Epithelial cell of esophagus (primary cell): ENCODE data around the gene LGALS8.

Experiments
- DNase-seq: peaks from one replicate; pipeline ENCODE4 v3.0.0; 2010; ENCODE audit warnings: low read depth
- H3K4me3 ChIP-seq: 2 replicates; pipeline ENCODE4 v1.5.1; 2011; ENCODE audit warnings: mild to moderate bottlenecking, low read length, control low read depth
- TF ChIP-seq, protein P1 (sequence below): IDR thresholded peaks from 2 replicates; pipeline ENCODE4 v1.5.1; 2011; ENCODE audit warnings: low read depth, mild to moderate bottlenecking, low read length, control low read depth, inconsistent platforms; ENCODE audit not compliant: insufficient read depth; ENCODE audit errors: missing control alignments

The LGALS8 gene

GRCh38 chr1:236543065-236543669 lies 19.4 kb downstream of the LGALS8 start:
- TF ChIP-seq, protein P1, sequence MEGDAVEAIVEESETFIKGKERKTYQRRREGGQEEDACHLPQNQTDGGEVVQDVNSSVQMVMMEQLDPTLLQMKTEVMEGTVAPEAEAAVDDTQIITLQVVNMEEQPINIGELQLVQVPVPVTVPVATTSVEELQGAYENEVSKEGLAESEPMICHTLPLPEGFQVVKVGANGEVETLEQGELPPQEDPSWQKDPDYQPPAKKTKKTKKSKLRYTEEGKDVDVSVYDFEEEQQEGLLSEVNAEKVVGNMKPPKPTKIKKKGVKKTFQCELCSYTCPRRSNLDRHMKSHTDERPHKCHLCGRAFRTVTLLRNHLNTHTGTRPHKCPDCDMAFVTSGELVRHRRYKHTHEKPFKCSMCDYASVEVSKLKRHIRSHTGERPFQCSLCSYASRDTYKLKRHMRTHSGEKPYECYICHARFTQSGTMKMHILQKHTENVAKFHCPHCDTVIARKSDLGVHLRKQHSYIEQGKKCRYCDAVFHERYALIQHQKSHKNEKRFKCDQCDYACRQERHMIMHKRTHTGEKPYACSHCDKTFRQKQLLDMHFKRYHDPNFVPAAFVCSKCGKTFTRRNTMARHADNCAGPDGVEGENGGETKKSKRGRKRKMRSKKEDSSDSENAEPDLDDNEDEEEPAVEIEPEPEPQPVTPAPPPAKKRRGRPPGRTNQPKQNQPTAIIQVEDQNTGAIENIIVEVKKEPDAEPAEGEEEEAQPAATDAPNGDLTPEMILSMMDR = no peak
- no peak overlapping the region for H3K4me3 ChIP-seq
- DNase-seq = no peak

DNA sequence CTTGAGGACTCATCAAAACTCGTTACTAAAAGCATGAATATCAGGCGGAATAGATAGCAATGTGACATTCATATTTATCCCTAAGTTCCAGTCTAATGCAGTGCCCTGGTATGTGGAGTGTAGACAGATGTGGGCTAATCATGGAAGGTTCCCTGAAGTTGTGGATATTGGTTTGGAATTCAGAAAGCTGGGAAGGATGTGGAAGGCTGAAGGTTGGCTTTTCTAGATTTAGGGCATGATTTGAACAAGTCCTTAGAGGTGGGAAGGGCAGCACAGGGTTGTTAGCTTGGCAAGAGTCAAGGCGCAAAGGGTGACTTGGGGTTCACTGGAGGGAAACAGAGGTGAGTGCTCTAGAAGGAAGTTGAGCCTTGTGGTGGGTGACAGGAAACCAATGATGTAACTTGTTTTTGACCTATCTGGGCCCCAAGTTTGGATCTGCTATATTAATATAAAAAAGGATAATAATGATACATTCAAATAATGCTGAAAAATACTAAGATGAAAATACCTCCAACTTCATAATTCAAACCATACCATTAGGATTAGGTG lies 21.9 kb downstream of the LGALS8 start:
- DNase-seq = no peak
- TF ChIP-seq, protein P1 = no peak
- H3K4me3 ChIP-seq = no peak overlapping the region

- TF ChIP-seq, protein P1 = no peak
- DNase-seq = no peak
- no peak overlapping the region for H3K4me3 ChIP-seq
Measured at GRCh38 chr1:236548452-236548851, 24.7 kb downstream of the LGALS8 start.

GRCh38 chr1:236550961-236551851 lies 27.4 kb downstream of the LGALS8 start:
- TF ChIP-seq, protein P1 = no peak
- no peak for DNase-seq

DNA sequence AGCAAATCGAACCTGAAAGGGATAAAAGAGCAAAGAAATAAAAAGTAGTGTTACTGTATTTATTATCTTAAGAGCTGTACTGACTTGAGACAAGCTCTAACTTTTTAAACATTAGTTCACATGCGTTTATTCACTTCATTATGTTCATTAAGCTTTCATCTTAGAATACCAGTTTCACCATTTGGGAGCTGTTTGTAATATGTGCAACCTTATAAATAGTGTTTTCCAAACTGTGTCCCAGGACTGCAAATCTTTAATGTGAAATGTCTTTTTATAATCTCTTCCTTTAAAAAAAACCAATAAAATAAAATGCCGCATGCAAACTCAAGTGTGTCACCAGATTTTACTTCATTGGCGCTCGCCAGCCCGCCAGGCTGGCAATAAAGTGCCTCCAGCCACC lies 28.3 kb downstream of the LGALS8 start:
- no peak overlapping the region for H3K4me3 ChIP-seq
- TF ChIP-seq, protein P1 = no peak
- no peak for DNase-seq

More at GRCh38 chr1:236550961-236551851, 27.4 kb downstream of the LGALS8 start:
- H3K4me3 ChIP-seq = no peak overlapping the region

DNA sequence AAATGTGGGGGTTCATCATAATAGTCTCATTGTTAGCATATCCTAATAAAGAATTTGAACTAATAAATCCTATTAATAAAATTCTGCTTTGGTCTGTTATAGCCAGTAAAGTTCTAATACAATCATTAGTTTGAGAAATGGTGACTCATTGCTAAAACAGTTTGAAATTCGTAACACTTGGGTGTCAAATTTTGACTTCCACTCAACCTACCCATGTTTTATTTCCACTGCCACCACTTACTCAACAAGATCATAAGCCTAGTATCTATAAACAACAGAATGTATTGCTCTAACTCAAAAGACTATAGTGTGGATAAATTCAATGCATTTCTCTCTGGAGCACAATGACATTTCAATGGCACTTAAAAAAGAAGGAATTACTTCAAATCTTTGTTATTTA lies 29.1 kb downstream of the LGALS8 start:
- no peak overlapping the region for H3K4me3 ChIP-seq
- DNase-seq = no peak
- TF ChIP-seq, protein P1 = no peak
